HG03175 (cell line): Measurements from ENCODE around the gene NODAL.
"Not testable (repeated sequence)": the region's sequence is repeated elsewhere in the genome, so short reads cannot be mapped to it uniquely, and the experiment has no call there.

ENCODE experiments used
- ATAC-seq: cut with Tn5 transposase; IDR thresholded peaks from one replicate; pipeline ENCODE4 v1.9.1; 2021; ENCODE audit warnings: mild to moderate bottlenecking, moderate library complexity; ENCODE audit not compliant: unreplicated experiment

NODAL gene

GRCh38 chr10:70441161-70441894, at the start of gene NODAL:
Gene NODAL, minus strand, starts transcription at chr10:70441681. Its CDS starts 14 bp downstream, at chr10:70441667.
- ATAC-seq, result no peak

GRCh38 chr10:70490142-70490541, 48.7 kb upstream of the NODAL start:
- no peak for ATAC-seq

DNA sequence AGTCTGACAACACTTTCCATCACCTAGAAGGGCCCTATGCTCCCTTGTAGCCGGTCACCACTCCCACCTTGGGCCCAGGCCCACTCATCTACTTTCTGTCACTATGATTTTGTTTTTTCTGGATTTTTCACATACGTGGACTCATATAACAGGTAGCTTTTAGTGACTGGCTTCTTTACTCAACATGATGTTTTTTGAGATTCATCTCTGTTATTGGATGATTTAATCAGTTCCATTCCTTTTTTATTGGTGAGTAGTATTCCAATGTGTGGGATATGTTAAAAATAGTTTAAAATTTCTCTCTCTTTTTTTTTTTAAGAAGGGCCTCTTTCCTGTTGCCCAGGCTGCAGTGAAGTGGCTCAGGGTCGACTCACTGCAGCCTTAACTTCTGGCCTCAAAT, 46.3 kb upstream of the NODAL start:
- no peak for ATAC-seq

DNA sequence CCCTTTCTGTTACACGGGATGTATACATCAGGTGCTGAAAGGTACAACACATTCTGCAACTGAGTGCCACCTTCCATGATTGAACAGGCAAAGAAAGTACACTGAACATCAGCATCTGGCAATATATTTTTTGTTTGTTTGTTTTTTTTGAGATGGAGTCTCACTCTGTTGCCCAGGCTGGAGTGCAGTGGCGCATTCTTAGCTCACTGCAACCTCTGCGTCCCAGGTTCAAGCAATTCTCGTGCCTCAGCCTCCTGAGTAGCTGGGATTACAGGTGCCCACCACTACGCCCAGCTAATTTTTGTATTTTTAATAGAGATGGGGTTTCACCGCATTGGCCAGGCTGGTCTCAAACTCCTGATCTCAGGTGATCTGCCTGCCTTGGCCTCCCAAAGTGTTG, 42.4 kb upstream of the NODAL start:
- ATAC-seq, result not testable (repeated sequence)

- ATAC-seq, result no peak
These were observed 41.7 kb upstream of the NODAL start for GRCh38 chr10:70482982-70483760.

DNA sequence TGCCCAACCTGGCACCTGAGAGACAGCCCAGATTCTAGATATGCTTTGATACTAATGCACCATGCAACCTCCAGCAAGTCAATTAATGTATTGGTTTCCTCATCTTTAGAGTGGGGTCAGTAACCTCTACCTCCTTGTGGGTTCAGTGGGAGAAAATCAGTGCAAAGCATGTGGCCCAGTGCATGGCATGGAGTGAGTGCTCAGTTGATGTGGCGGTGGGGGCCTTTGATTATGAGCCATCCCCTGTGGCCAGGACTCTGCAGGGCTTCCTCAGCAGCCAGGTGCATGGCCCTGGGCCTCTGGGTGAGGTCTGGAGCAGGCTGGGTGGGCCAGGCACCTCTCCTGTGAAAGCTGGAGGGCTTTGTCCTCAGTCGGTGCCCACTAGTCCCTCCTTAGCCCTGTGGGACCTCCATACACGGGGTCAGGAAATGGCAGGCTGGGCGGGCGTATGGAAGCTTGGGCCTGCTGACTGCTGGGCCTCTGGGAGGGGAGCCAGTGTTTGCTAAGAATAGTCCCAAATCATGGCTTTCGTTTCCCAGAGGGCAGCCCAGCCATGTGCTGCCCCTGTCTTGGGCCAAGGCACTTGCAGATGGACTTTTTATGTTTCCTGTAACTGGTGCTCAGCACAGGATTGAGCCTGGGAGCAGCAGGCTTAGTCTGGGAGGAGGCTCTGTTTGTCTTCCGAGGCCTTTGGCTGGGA, 40.5 kb upstream of the NODAL start:
- ATAC-seq, result no peak

GRCh38 chr10:70481105-70481504, 39.6 kb upstream of the NODAL start:
- no peak for ATAC-seq

DNA sequence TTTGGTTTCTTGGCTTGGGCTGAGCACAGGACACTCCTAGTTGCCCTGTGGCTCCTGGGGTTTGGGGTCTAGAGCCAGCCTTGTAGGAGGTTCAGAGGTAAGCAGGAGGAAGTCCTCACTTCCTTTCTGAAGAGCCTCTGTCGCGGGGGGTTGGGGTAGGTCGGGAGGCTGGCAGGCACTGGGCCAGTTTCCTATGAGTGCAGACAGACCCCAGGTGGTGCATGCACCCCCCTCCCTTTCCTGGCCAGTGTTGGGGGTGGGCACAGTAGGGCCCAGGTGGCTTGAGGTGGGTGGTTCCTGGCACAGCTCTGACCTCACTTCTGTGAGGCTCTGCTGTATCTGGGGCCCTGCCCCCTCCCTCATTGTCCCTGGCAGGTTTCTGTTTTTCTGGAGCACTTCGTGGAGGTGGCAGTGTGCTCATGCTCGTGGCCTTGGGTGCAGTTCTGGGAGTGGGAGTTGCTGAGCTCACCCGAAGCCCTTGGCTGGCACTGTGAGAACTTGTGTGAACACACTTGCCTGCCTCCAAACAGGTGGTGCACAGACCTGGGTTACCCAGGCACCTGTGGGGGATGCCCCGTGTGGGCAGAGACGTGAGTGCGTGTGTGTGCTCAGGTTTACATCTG, 38.9 kb upstream of the NODAL start:
- no peak for ATAC-seq

GRCh38 chr10:70479626-70480238, 38.3 kb upstream of the NODAL start:
- no peak for ATAC-seq

DNA sequence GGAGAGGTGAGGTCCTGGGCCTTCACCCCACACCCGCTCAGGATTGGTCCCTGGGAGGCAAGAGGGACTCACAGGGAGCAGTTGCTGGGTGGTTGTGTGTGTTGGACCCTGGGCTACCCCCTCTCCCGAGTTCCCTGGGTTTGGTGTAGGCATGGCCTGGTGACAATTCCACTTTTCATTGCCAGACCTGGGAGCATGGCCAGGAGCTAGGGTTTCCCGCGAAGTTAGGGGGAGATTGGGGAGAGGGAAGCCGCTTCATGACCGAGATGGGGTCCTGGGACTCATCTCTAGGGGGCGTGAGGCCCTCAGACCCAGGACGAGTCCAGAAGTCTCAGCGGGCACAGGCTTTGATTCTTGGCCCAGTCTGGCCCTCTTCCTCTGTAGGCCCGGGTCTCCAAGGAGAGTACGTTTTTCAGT, 37.7 kb upstream of the NODAL start:
- ATAC-seq, result no peak

GRCh38 chr10:70478191-70479164, 37.0 kb upstream of the NODAL start, which contains the start of gene PALD1:
Gene PALD1, plus strand, starts transcription at chr10:70478767. Its CDS starts 47,185 bp downstream, at chr10:70525952.
- no peak for ATAC-seq

GRCh38 chr10:70477661-70478162, 36.2 kb upstream of the NODAL start:
- no peak for ATAC-seq

GRCh38 chr10:70476249-70477035, 35.0 kb upstream of the NODAL start:
- ATAC-seq, result no peak

DNA sequence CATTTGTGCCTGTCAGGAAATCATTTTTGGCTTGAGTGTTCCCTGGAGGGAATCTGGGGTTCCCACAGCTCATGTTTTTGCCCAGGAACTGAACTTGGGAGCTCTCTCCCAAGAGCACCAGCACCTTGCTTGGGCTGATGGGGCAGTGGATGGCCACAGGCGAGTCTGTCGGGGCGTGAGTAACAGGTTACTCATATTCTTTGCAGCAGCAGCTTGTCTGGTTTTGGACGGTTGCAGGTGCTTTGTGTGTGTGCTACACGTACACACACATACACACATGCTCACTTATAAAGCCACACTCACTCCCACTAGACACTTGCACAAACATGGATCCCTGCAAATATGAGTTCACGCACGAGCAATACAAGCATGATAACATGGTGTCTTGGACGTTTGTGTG, 34.2 kb upstream of the NODAL start:
- ATAC-seq, result no peak

DNA sequence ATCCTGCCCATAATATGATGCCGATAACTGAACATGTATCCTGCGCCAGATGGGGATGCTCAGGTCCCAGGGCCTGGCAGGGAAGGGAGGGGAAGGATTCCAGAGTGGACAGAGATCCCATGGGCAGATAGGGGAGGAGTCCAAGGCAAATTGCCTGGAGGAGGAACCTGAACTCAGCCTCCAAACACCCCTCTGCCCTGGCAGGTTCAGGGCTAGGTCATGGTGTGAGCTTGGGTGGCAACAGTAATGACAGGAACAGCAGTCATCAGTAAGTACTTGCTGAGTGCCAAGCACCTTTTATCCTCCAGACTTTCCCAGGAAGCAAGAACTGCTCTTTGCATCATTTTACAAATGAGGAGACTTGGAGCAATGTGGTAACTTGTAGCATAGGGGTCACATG, 33.3 kb upstream of the NODAL start:
- no peak for ATAC-seq

- no peak for ATAC-seq
These were observed 31.4 kb upstream of the NODAL start for GRCh38 chr10:70472799-70473454.

GRCh38 chr10:70466951-70467350, 25.5 kb upstream of the NODAL start:
- ATAC-seq, result no peak

DNA sequence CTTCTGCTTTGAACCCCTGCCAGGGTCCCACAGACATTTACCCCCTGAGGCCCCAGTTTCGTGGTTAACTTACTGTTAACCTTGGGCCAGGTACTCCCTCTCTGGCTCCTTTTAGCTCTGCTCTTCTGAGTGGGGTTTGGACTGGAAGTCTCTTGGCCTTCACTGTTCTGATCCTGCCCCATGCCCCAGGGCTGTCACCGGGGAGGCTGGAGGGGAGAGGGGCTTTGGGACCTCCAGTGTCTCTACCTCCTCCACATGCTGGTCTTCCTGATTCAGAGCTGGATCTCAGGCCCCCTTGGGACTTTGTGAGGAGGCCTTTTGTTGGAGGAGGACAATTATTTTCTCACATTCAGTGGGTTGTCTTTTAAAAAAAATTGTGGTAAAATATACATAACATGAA, 24.4 kb upstream of the NODAL start:
- ATAC-seq, result no peak
